GM18508 (cell line): Measurements from ENCODE around the gene OR2L13.
"Not testable (repeated sequence)": the region's sequence is repeated elsewhere in the genome, so short reads cannot be mapped to it uniquely, and the experiment has no call there.

Source experiments
- ATAC-seq: cut with Tn5 transposase; IDR thresholded peaks from one replicate; pipeline ENCODE4 v1.9.1; 2021; ENCODE audit warnings: moderate number of reproducible peaks; ENCODE audit not compliant: insufficient read depth, unreplicated experiment

The OR2L13 gene

DNA sequence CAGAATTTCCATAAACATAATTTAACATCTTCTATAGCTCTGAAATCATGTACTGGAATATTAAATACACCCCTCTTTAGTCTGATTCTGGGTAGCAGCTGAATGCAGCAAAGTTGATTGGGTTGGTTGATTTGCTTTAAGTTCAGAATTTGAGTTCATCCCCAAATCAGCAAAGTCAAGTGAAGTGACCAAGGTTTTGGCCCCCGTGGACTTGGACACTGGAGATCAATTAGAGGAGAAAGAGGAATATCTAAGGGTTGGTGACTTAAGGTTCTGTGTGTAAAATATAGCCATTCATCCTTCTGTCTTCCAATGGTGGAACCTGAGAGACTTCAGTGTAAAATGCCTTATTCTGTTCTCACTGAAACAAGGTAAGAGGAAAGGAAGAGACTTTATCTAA lies at the start of gene OR2L13:
TSS of gene OR2L13 (plus strand) at position 301 of the 400 bp plus-strand sequence. CDS start 4,192 bp downstream, outside the sequence.
- ATAC-seq: no peak

DNA sequence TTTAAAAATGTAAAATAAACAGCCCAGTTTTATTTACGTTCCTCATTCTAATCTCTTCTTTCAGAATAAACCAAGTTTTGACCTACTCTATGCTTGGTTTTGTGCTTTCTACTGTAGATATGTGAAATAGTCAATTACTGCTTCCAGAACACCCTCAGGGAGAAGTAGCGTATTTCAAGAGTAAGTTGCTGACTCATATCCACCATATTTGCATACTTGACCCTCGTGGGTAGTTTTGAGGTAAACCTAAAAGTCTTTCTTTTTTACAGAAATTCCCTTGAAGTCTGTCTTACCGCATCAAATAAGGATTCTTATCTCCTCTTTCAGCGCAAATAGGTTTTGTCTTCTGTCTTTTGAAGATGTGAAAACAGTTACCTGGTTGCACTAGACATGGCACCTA lies 49.8 kb upstream of the OR2L13 start:
- ATAC-seq: no peak

- ATAC-seq: no peak
Observed at GRCh38 chr1:248046536-248046935, 48.4 kb upstream of the OR2L13 start, which contains the start of gene OR2L3. OR2L3 (plus strand) TSS chr1:248046836; CDS start chr1:248060682, 13,846 bp downstream.

GRCh38 chr1:248047008-248047407 lies 48.0 kb upstream of the OR2L13 start:
- ATAC-seq: no peak

DNA sequence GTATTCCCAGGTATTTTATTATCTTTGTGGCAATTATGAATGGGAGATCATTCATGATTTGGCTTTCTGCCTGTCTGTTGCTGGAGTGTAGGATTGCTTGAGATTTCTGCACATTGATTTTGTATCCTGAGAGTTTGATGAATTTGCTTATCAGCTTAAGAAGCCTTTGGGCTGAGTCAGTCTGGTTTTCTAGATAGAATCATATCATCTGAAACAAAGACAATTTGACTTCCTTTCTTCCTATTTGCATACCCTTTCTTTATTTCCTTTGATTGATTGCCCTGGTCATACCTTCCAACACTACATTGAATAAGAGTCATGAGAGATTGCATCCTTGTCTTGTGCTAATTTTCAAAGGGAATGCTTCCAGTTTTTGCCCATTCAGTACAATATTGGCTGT lies 40.3 kb upstream of the OR2L13 start:
- no peak for ATAC-seq

DNA sequence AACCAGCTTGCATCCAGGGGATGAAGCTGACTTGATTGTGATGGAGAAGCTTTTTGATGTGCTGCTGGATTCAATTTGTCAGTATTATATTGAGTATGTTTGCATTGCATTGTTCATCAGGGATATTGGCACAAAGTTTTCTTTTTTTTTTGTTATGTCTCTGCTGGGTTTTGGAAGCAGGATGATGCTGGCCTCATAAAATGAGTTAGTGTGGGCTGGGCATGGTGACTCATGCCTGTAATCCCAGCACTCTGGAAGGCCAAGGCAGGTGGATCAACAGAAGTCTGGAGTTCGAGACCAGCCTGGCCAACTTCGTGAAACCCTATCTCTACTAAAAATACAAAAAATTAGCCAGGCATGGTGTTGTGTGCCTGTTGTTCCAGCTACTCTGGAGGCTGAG lies 39.7 kb upstream of the OR2L13 start:
- no peak for ATAC-seq

- no peak for ATAC-seq
Observed at GRCh38 chr1:248065071-248065470, 29.9 kb upstream of the OR2L13 start.

DNA sequence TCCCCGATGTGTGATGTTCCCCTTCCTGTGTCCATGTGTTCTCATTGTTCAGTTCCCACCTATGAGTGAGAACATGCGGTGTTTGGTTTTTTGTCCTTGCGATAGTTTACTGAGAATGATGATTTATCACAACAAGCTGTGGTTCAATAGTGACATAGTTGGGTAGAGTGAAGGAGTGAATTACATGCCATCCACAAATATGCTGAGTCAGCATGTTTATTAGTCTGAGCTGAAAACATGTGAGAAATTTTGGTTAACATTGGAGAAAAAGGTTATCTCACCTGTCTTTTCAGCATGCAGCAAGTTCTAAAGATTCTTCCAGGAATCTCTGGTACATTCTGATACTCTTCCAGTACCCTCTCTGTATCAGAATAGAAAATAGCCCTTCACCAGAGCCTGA lies 29.4 kb upstream of the OR2L13 start:
- no peak for ATAC-seq

GRCh38 chr1:248083864-248084263 lies 11.1 kb upstream of the OR2L13 start:
- not testable (repeated sequence) for ATAC-seq

GRCh38 chr1:248098529-248098928 lies 3.5 kb downstream of the OR2L13 start:
- no peak for ATAC-seq

- ATAC-seq: no peak
Observed at GRCh38 chr1:248102847-248103246, 7.9 kb downstream of the OR2L13 start.

GRCh38 chr1:248111157-248111556 lies 16.2 kb downstream of the OR2L13 start:
- ATAC-seq: no peak

GRCh38 chr1:248114890-248115289 lies 19.9 kb downstream of the OR2L13 start:
- no peak for ATAC-seq

- no peak for ATAC-seq
Observed at GRCh38 chr1:248127653-248128052, 32.7 kb downstream of the OR2L13 start.

- ATAC-seq: no peak
Observed at GRCh38 chr1:248136811-248137210, 41.8 kb downstream of the OR2L13 start.

DNA sequence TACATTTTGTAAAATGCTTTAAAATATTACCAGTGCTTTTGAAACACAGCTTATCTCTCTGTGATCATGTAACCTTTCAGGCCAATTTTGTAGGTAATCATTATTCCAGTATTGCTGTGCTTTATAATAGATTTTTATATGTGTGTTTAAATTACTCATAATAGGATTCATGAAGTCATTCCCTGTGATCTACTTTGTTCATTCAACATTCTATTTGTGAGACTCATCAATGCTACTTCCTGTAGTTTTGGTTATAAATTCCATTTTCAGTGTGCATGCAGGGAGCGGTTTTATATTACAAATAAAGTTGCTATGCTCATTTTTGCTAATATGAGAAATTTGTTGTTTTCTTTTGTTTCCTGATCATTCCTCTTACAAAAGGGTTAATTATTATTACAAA lies 45.9 kb downstream of the OR2L13 start:
- ATAC-seq: no peak

DNA sequence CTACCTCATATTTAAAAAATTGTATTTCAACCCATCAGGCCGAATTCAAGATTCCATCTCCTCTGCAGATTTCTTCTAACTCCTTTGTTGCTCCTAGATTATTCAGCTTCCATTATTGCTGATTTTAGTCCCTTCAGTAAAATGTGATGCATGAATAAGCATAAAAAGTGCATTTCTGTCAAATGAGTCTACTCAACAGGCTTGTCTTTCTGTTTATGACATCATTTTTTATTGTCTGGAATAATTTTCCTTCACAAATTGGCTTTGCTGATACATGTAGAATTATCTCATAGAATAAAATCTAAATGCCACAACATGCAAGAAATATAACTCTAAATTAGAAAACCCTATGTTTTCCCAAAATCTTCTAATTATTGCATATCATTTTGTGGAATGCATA lies 48.3 kb downstream of the OR2L13 start:
- no peak for ATAC-seq

DNA sequence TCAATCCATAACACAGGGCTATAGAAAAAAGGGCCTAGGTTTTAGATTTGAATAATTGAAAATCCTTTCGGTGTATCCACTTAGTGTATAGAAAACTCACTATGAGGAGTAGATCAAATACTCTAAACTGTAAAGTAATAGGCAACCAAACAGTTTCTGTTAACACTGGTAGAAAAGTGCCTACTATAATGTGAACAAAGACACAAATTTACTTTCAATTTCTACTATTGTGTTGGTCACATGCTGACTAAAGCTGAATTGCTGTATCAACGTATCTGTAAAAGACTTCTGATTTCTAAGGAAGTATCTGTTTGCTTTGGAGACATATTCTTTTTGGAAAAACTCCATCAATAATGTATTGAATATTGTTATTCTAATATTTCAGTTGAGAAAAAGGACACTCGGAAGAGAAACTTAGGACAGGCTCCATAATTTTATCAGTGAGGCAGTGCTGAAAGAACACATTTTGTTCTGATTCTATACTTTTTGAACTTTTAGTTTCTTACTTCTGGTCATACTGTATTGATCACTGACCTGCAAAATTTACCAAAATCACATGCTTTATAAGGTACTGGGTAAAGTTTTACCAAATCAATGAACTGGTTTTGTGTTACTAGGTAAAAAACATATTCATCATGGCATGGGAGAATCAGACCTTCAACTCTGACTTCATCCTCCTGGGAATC lies 49.7 kb downstream of the OR2L13 start, which contains the start of gene OR2M5:
TSS of gene OR2M5 (plus strand) at position 636 of the 686 bp plus-strand sequence. CDS start at position 636, 0 bp downstream.
- no peak for ATAC-seq
